GM19193 (cell line): Measurements from ENCODE around the gene TES.

Experiments
- POLR2A ChIP-seq: IDR thresholded peaks from 4 replicates; pipeline ENCODE4 v1.6.1; 2011; ENCODE audit not compliant: insufficient read depth, insufficient read length; ENCODE audit errors: extremely low read depth

Gene TES

GRCh38 chr7:116180302-116180701 is 30.0 kb upstream of the TES start:
- no peak for TF ChIP-seq POLR2A

GRCh38 chr7:116182023-116182422 is 28.3 kb upstream of the TES start:
- no peak for TF ChIP-seq POLR2A

- TF ChIP-seq POLR2A = no peak
These were observed 24.9 kb upstream of the TES start for GRCh38 chr7:116185450-116185849.

- TF ChIP-seq POLR2A = no peak
These were observed 24.4 kb upstream of the TES start for GRCh38 chr7:116185956-116186355.

- TF ChIP-seq POLR2A = no peak
These were observed 22.9 kb upstream of the TES start for GRCh38 chr7:116187400-116187799.

- no peak for TF ChIP-seq POLR2A
These were observed 16.8 kb upstream of the TES start for GRCh38 chr7:116193329-116194087.

- no peak for TF ChIP-seq POLR2A
These were observed 16.2 kb upstream of the TES start for GRCh38 chr7:116194115-116194514.

- TF ChIP-seq POLR2A = no peak
These were observed 14.9 kb upstream of the TES start for GRCh38 chr7:116195451-116195850.

- no peak for TF ChIP-seq POLR2A
These were observed 13.4 kb upstream of the TES start for GRCh38 chr7:116196947-116197346.

- TF ChIP-seq POLR2A = no peak
These were observed 13.0 kb upstream of the TES start for GRCh38 chr7:116197360-116197759.

- TF ChIP-seq POLR2A = no peak
These were observed 11.5 kb upstream of the TES start for GRCh38 chr7:116198748-116199410.

- TF ChIP-seq POLR2A = no peak
These were observed 9.4 kb upstream of the TES start for GRCh38 chr7:116200963-116201362.

GRCh38 chr7:116206141-116206540 is 4.2 kb upstream of the TES start:
- TF ChIP-seq POLR2A = no peak

GRCh38 chr7:116208919-116209318 is 1.4 kb upstream of the TES start:
- no peak for TF ChIP-seq POLR2A

- TF ChIP-seq POLR2A = no peak
These were observed 723 bp upstream of the TES start for GRCh38 chr7:116209561-116210070.
